NT2/D1 (cell line): Measurements from ENCODE around the gene HYPK.

Experiments
- SUZ12 ChIP-seq: IDR thresholded peaks from 2 replicates; pipeline ENCODE4 v1.6.1; 2011; ENCODE audit not compliant: insufficient read length, insufficient read depth; ENCODE audit errors: extremely low read depth
- YY1 ChIP-seq: IDR thresholded peaks from 2 replicates; pipeline ENCODE4 v1.6.1; 2011; ENCODE audit not compliant: insufficient read length, insufficient read depth
- ZNF274 ChIP-seq: IDR thresholded peaks from 2 replicates; pipeline ENCODE4 v1.6.1; 2011; ENCODE audit warnings: mild to moderate bottlenecking, low read depth, low read length

DNA sequence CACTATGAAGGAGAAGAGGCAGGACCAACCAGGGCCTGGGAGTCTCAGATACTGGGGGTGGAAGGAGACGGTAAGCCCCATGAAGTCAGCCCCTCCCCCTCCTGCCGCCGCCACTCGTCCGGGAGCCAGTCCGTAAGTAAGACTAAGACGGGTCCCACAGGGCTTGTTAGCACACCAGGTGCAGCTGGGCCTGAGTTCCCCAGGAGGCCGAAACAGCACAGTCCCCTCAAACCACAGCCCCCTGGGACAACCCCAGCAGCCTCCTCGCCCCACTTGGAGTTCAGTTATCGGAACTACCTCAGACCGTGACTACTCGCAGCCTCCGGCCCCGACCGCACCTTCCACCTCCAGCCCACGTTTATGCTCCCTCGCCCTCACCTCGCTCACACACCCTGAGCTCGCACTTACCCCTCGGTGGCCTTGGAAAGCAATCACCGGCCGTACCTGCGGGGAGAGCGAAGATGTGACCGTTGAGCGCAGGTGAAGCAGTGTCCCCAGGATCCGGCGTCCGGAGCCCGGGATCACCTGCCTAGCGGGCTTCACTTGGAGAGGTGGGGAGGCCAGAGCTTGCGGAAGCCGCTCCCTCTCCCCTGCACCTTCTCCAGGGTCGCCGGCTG lies 24.2 kb upstream of the HYPK start:
- TF ChIP-seq SUZ12 = no peak
- no peak for TF ChIP-seq ZNF274
- no peak for TF ChIP-seq YY1
